Dedifferentiated amniotic fluid mesenchymal stem cell (primary cell): Measurements from ENCODE around the gene SLC6A6.

ENCODE experiments used
- DNase-seq: peaks from one replicate; pipeline ENCODE4 v3.0.0-alpha.2; 2016; ENCODE audit errors: extremely low spot score

Gene SLC6A6

GRCh38 chr3:14487821-14488220, 85.4 kb downstream of the SLC6A6 start:
- DNase-seq, result no peak

- DNase-seq, result no peak
Observed at GRCh38 chr3:14488286-14489041, 86.1 kb downstream of the SLC6A6 start.

DNA sequence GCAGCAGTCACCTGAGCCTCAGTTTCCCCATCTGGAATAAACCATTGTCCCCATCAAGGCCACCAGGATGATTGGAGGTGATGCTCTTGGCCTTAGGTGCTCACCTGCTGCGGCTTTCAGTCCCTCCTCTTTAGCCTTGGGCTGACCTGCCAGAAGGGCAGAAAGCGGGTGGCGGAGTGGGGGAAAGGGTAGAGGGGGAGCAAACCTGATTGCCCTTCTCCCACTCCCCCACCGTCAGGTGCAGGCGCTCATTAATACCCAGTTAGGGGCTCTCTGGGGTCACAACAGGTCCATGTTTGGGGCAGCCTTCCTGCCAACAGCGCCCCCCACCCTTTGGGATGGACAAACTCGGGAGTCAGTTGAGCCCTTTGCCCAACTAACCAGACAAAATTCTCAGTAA, 87.2 kb downstream of the SLC6A6 start:
- DNase-seq, result no peak

- DNase-seq, result no peak
Observed at GRCh38 chr3:14490255-14490654, 87.8 kb downstream of the SLC6A6 start.

DNA sequence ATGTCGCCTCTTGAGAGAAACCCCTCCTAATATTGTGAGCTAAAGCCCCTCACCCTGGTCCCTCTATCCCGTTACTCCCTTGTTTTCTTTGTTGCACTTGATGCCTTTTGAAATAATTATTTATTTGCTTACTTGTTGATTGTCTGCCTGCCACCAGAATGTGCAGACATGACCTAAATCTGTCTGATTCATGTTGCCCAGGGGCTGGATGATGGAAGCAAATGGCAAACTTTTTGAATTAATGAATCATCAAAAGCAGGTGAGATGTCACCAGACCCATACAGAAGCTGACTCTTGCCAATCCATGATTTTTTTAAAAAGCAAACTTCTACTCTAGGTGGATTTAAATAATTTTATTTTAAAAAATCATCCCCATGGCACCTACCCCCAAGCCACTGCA, 88.4 kb downstream of the SLC6A6 start:
- no peak for DNase-seq

- no peak for DNase-seq
Observed at GRCh38 chr3:14491396-14492190, 89.2 kb downstream of the SLC6A6 start.

DNA sequence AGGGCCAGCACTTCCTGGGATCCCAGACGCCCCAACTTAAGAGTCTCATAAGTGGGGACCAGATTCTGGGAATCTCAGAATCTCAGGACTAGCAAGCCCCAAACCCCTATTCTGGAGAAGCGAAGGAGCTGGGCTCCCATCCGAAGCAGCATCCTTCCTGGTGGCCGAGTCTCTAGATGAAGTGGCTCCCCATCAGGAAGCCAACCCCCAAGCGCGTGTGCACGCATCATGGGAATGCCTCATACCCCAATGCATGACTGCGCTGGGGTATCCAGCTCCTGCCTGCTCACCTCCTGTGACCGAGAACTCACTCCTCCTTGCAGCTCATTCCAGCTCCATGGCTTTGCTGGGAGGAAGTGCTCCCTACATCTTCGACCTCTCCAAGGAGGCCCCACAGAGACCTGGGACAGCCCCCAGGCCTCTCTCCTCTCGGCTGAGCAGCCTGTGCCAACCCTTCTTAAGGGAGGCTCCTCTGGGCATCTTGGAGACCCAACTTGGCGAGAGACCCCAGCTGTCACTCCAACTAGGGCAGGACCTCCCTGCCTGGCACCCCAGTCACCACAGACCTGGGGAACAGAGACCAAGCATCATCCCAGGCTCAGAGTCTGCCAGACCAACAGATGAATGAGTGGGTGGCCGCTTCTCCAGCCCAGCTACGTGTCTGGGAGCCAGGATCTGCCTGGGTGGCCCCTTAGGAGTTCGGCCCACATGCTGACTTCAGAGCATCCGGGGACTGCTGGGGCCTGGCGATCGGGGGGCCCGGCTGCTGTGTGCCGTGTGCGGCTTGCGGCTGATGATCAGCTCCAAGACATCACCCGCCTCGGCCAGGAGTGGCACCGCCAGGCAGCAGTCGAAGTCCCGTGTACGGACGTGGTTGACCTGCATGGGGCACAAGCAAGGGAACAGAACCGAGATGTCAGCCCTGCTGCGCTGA, 90.8 kb downstream of the SLC6A6 start:
- no peak for DNase-seq

- no peak for DNase-seq
Observed at GRCh38 chr3:14494279-14494972, 92.0 kb downstream of the SLC6A6 start.

GRCh38 chr3:14494973-14495300, 92.5 kb downstream of the SLC6A6 start:
- no peak for DNase-seq

GRCh38 chr3:14496351-14496750, 93.9 kb downstream of the SLC6A6 start:
- no peak for DNase-seq

- no peak for DNase-seq
Observed at GRCh38 chr3:14497321-14497720, 94.9 kb downstream of the SLC6A6 start.

DNA sequence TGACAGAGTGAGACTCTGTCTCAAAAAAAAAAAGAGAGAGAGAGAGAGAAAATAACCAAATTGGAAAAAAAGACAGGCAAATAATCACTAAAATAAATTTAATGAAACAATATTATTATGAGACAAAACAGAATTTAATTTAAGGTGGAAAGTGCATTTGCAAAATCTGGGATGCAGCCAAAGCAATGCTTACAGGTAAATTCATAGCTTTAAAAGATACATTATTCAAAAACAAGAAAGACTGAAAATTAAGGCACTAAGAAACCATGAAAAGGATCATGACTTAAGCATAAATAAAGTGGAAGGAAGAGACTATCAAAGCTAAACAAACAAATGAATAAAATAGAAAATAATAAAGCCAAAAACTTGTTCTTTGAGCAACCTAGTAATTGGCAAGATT, 100.1 kb downstream of the SLC6A6 start:
- no peak for DNase-seq

DNA sequence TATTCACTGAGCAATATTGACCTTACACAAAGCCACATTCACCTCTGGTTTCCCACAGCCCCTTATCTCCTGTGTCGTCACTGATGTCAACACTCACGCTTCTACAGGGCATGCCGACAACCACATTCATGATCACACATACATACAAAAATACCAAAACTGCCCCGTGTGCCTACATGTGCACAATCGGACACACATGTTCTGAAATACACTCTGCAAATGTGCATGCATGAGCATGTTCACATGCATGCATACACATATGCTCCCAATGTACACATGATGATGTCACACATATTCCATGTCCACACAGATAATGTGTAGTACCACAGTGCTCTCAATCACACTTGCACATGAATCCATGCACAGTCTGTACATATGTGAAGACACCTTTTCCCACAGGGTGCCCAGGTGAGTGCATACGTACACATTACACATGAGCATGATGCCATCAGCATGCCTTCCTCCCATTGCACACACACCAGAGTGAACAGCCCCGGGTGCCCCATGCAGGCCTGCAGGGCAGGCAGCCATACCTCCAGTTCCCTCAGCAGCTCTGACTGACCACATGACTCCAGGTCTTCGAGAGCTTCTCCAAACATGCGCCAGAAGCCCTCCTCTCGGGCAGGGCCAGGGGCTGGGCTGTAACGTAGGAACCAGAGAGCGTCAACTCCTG, 100.8 kb downstream of the SLC6A6 start:
- DNase-seq, result no peak

DNA sequence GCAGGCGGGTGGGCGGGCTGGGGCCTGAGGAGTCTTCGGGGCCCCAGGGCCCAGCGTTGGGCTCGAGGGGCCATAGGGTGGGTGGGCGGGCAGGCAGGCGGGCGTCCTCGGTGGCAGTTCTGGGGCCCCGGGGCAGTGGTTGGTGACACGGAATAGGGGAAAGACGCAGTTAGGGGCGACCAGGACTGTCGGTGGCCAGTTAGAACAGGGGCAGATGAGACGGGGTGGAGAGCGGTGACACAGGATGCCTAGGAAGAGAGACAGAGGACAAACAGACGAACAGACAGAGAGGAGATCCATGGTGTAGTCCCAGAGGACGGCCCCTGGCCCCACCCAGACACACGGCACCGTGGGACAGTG, 101.3 kb downstream of the SLC6A6 start:
- DNase-seq, result no peak

DNA sequence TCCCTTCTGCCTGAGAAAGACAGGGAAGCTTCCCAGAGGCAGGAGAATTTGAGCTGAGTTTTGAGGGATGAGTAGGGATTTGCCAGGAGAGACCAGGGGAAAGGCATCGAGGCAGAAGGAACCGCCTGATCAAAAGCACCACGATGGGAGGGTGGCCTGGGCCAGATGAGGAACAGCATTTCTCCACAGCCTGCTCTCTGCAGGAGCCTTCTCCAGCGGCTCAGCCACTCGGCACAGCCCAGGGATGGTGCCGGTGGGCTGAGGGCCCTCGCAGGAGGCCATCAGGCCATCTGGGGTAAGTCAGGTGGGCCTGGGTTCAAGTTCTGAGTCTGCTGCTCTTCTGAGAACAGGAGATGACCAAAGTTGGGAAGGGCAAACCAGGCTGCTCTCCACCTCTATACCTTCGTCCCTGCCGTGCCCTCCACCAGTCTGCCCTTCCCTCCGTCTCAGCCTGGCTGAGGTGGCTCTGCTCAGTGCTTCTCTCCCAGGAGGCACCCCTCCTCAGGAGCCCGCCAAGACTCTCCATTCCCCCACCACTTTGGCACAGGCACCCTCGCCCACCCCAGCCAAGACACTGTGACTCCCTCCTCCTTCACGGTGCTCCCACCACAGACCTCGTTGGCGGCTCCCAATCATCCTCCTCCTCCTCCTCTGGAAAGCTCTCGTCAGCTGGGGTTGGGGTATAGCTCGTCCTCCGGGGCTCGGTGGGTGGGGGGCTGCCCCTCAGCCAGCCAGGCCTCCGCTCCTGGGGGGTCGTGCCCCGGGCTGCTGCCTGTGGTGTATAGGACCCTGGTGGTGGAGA, 102.8 kb downstream of the SLC6A6 start:
- DNase-seq, result no peak

DNA sequence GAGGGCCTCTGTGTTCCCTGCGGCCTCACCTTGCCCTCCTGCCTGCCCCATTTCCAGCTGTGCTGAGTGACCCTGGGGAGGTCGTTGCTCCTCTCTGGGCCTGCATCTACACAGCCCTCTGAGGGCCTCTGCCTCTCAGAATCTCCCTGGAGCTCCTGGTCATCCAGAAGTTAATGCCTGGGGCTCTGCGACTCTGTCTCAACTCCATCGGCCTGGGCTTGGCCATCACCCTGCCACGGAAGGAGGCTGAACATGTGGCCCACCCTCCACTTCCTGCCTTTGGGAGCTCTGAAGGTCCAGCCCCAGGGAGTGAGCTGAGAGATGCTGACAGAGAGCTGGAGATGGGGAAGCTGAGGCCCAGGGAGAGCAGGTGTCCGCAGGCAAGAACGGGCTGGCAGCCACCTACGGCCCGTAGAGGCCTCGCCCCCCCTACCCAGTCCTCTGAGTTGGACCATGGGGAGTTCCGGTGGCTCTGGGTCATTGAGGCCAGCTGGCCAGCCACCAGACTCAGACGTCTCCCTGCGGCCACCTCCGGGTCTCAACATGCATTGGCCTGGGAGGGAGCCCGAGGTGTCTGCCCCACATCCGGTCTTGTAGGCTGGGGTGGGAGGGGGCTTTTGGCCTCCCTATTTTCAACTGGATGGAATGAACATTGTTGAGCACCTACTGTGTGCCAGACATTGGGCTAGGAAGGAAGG, 103.5 kb downstream of the SLC6A6 start:
- DNase-seq, result no peak

DNA sequence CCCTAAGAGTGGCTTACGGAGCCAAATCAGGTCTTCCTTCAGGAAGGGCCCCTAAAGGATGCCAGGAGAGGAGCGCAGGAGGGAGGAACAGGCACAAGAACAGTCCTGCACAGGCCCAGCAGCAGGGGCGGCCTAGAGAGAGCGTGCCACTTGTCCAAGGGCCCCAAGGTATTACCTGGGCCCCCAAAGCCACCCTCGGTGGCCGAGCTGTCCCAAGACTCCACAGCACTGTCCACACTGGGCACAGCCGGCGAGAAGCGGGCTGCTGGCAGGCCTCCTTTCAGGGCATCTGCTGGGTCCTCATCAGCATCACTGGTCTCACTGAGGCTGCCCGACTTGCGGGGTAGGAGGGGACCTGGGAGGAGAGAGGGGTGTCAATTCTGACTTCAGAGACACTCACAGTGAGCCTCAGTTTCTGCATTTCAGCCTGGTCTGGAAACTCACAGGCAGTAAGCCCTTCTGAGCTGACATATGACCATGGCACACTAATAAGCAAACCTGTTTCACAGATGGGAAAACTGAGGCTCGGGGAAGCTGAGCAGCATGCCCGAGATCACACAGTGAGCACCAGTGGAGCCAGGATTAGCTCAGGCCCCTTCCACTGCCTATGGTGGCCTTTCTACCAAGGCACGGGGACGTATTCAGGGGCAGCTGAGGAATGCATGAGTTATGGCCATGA, 104.4 kb downstream of the SLC6A6 start:
- no peak for DNase-seq

- no peak for DNase-seq
Observed at GRCh38 chr3:14507305-14507741, 104.9 kb downstream of the SLC6A6 start.
